NCI-H82 (cell line): Measurements from ENCODE around the gene CTDSP2.
"Not testable (repeated sequence)": the region's sequence is repeated elsewhere in the genome, so short reads cannot be mapped to it uniquely, and the experiment has no call there.

ENCODE experiments used
- DNase-seq: peaks from one replicate; lab custom pipeline; 2025; lab: John Stamatoyannopoulos, UW

CTDSP2 gene

DNA sequence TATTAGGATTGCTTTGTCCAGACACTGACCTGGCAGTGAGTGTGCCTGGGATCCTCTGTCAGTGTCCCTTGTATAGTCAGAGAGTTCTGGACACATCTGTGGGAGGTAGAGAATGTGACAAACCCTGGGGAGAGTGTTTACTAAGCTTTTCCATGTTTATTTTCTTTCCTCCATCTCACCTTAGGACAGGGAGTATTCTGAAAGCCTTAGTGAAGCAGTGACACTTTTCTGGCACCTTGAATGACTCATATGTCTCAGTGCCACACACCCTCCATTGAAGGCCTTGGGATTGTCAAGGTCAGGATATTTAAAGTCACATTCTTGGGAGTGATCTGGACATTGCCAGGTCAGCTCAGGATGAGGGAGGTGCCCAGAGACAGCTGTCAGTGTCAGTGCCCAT, 34.9 kb upstream of the CTDSP2 start:
- no peak for DNase-seq

DNA sequence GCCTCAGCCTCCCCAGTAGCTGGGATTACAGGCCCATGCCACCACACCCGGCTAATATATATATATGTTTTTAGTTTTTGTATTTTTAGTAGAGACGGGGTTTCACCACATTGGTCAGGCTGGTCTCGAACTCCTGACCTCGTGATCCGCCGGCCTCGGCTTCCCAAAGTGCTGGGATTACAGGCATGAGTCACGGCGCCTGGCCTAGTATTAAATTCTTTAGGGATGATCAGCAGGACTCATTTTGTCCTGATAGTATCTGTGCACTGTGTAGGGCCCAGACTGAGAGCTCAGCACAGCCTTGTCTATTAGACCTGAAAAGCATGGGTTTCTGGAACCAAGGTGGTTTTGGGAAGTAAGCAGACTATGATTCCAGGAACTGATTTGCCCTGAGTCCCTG, 34.5 kb upstream of the CTDSP2 start:
- DNase-seq: not testable (repeated sequence)

DNA sequence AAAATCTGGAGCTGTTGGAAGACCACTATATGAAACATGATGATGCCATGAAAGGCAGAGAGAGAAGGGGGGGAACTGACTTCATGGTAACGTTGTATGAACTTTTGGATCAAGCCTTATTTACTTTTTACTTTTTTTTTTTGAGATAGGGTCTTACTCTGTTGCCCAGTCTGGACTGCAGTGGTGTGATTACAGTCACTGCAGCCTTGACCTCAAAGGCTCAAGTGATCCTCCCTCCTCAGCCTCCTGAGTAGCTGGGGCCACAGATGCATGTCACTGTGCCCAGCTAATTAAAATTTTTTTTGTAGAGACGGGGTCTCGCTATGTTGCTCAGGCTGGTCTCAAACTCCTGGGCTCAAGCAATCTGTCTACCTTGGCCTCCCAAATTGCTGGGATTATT, 31.3 kb upstream of the CTDSP2 start:
- no peak for DNase-seq

DNA sequence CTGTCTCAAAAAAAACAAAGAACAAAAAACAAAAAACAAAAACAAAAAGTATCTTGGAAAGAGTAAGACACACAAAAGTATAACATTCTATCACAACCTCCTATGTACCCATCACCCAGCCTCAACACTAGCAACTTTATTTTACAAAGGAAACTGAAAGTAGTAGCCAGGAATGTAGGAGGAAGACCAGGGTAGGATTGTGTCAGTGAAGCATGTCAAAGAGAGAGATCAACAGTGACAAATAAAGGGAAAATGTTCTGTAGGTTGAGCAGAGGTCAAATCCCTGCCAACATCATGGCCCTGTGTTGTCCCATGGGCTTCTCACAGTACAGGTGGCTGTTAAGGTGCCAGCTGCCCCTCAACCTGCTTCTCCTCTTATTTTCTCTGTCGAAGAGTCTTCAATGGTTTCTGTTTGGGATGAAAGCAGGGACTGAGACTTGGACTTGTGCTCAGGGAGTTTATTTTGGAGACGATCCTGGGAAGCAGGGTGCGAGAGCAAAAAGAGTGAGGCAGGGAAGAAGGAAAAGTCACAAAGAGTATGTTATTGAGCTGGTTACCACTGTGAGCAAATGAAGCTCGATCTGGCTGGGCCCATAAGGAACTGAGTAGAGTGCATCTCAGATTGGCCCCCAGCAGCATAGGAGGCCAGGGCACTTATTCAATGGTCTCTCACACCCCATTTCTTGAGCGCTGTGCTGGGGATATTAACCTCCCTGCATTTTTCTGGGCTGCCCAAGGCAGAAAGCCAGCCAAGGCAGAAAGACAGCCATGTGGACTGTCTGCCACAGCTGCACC, 29.4 kb upstream of the CTDSP2 start:
- no peak for DNase-seq

DNA sequence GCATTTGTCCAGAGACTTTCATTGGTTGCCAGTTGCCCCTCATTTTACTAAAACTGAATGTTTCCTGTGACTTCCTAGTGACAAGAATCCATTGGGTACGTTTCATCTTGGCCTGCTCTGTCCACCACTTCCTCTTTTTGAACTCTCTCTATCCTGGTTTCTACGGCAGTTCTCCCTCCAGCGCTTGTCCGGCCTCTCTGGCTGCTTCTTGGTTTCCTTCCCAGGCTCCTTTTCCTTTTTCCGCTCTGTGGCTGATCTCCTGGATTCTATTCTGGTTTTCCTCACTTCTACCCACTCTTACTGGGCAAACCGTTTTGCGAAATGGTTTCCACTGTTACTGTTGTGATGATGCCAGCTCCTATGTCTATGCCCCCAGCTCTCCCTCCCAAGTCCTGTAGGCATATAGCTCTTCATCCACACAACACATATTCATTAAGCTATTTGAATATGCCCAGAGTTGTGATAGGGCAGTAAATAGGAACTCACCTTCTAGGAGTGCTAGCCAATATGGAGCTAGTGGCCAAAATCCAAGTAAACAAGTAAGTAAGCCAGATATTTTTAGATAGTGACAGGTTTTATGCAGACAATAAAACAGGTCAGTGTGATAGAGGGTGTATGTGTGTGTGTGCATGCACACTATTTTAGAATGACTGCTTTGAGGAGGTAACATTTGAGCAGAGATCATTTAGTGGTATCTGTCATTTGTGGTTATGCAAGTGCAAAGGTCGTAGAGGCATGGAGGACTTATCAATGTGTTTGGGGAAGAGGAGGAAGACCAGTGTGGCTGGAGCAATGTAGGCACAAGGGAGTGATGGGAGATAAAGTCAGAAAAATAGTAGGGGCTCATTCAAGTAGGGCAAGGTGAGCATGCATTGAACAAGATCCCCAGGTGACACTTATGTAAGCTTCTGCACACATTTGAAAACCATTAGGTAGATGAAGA, 27.9 kb upstream of the CTDSP2 start:
- no peak for DNase-seq

DNA sequence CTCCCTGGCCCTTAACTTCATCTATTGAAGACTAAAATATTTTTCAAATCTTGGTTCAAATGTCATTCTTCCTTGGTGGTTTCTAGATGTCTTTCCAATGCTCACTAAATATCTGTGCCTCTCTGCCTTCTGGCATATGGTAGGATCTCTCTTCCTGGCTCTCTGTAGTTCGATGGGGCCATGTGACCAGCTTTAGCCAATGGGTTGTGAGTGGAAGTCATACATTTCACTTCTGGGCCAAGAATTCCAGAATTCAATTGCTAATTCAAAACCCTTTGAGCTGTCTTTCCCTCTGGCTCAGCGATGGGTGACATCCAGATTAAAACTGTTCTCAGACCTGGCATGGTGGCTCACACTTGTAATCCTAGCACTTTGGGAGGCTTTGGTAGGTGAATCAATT, 25.8 kb upstream of the CTDSP2 start:
- no peak for DNase-seq

DNA sequence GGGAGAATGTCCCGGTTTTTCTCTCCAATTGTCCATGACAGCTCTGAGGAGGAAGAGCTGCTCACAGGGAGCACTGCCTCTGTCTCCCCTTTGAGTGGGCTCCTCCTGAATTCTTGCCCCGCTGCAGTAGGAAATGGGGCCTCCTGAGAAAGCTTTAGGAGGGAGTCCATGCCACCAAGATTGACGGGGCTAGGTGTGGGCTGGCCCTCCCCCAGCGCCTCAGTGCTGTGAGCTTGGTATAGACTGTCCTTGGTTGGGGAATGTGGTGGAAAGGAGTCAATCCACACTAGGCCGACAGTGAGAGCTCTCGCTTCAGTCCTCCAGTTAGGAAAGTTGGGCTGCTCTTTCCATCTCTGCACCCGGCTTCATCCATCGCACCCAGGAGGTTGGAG, 23.4 kb upstream of the CTDSP2 start:
- no peak for DNase-seq

DNA sequence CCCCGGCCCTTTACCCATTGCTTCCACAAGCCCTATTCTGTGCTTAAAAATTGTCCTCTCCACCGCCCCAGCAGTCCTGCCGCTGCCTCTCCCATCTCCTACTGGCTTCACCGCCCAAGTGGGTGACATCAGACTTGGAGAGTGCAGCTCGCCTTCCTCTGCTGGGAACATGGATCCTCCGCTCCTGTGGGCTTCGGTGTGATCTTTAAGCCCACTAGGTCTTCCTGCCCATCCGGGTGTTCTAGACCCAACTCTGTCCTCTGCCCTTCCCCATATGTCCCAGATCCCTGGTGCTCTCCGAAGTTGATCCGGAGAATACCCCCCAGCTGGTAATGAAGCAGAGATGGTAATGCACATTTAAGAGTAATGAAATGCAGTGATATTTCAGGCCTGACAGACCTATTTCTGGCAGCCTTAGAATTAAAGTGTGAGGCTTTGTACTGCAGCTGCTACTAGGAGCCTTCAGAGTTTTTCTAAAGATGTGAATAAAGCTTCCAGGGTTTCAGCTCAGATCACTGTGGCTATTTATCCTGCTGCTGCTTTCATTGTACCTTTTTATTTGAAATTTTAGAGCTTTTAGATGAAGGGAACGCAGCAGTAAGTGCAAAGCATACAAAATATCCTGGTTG, 22.9 kb upstream of the CTDSP2 start:
- DNase-seq: no peak

DNA sequence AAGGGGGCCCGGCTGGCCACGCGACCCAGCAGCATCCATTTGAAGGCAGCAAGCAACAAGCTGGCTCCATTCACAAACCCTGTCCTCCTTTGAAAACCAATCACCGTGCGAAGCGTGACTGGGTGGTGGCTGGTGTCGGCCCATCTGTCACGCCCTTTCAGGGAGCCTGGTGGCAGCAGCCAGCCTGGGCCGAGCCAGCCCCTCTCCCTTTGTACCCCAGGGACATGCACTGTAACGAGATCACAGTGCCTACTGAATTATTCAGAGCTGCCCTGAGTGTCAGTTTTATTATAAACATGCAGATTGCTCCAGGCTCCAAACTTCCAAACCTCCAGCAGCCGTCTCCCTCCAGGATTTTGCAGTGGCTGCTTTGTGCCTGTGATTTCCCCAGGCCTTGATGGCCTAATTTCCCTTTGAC, 22.3 kb upstream of the CTDSP2 start:
- peak; percentile 93 for DNase-seq

DNA sequence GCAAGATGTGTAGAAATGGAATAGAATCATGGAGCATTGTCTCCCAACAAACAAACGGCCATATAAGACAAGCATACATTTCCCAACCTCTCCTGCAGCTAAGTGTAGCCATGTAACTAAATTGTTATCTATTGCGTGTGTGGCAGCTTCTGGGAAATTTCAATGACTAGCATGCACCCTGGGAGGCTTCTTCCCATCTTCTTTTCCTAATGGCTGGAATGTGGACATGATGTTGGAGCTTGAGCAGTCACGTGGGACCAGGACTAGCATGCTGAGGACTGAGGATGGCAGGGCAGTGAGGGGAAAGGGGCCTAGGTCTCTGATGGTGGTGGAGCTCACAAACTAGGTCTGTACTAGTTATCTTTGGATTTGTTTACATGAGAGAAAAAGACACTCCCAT, 21.7 kb upstream of the CTDSP2 start:
- no peak for DNase-seq

DNA sequence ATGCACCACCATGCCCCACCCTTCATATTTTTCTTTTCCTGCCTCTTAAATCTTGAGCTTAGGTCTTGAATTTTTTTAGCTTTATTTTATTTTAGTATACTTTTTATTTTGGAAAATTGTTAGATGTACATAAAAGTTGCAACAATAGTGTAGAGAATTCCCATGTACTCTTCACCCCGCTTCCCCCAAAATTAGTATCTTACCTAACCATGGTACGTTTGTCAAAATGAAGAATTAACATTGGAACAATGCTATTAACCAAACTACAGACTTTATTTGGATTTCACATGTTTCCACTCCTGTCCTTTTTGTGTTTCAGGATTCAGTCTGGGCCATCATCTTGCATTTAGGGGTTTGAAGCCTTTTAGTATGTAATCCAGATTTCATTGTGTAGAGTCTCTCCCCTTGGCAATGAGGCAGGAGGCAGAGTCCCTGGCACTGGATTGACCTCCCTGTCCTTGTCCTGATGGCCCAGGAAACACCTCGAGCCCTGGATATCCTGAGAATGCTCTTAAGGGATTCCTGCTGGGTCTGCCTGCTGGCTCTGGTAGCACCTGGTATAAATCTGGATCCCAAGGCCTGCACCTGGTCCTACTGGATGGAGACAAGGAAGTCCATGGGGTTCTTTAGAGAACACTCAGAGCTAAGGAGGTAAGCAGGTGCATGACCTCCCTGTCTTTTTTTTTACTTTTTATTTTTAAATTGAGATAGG, 19.9 kb upstream of the CTDSP2 start:
- DNase-seq: no peak

DNA sequence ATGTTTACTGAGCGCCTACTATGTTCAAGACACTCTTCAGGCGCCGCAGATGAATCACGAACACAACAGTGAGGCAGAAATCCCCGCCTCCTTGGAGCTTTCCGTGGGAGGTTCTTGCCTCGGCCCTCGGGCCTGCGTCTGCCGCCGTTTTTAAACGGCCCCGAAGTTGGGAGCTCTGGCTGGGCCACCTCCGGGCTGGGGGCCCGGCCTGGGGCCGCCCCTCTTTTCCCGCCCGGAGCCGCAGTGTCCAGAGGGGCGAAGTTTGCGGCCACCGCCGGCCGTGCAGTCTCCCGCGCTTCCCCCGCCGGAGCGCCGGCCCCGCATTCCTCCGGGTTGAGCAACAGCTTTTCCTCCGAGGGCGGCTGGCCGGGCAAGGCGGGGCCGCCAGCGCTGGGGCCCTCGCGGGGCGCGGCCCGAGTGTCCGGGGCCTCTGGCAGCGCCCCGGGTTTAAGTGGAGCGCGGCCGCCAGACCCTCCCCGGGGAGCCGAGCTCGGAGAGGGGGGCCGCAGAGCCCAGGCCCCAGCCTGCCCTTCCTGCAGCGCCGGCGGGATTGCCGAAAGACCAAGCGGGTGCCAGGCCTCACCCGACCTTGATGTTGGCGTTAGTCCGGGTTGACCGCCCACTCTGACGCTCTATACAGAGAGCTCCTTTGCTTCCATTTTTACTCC, 18.7 kb upstream of the CTDSP2 start:
- DNase-seq: no peak

DNA sequence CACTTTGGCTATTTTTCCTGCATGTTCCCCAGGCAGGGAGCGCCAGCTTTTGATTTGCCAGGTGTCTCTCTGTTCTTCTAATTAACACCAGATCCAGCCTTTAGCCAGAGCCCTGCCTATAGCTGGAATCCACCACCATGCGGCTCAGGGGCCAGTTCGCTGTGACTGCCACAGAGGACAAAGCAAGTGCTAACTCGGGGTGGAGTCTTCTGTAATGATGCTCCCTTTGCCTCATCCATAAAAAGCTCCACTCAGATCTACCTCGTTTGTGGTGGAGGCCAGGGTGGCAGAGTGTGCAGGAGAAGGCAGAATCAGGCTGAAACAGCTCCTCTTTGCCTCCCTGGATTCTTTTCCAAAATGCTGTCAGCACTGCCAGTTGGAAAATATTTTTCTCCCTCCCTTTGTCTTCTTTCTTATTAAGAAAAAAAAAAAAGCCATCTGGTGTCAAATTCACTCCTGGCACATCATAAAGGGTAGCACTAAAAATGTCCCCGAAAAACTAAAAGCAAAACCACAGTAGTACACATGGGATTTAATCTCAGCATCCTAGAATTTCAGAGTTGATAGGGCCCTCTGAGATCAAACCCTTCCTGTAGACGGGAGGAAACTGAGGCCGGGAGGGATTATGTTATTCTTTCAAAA, 18.0 kb upstream of the CTDSP2 start:
- no peak for DNase-seq

DNA sequence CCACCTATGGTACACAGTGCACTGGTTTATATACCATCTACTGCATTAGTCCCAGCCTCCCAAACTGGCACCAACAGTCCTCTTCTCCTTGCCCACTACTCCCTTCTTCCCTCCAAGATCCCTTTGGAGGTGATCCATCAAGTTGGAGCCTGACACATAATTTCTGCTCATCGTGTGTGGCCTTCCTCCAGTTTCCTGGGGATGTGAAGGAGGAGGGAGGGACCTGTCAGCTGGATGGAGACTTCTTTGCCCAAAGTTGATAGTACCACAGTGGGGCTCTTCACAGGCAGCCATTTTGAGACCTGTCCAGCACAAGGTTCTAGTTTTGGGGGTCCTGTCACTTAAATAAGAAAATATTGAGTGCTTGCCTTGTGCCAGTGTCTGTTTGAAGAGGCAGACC, 17.1 kb upstream of the CTDSP2 start:
- no peak for DNase-seq

DNA sequence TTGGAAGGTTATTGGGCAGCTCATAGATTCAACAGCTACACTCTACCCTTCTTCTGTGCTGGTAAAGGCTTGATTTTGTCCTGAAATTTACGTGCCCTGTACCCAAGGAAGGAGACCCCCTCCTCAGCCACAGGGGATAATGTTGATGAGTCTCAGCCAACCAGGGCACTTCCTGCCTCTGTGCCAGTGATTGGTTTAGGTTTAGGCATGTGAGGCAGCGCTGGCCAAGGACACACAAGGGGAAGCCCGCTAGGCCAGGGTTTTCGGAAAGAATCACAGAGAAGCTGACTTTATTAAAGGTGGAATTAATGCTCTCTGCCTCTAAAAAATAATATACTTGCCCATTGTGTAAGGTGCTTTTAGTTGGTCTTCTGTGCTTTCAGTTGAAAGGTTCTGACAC, 15.4 kb upstream of the CTDSP2 start:
- no peak for DNase-seq

DNA sequence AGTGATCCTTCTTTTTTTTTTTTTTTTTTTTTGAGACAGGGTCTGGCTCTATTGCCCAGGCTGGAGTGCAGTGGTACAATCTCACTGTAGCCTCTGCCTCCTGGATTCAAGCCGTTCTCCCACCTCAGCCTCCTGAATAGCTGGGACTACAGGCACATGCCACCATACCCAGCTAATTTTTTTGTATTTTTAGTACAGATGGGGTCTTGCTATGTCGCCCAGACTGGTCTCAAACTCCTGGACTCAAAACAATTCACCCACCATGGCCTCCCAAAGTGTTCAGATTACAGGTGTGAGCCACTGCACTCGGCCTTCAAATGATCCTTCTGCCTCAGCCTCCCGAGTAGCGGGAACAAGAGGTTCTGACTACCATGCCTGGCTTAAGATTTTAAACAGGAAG, 14.4 kb upstream of the CTDSP2 start:
- not testable (repeated sequence) for DNase-seq

DNA sequence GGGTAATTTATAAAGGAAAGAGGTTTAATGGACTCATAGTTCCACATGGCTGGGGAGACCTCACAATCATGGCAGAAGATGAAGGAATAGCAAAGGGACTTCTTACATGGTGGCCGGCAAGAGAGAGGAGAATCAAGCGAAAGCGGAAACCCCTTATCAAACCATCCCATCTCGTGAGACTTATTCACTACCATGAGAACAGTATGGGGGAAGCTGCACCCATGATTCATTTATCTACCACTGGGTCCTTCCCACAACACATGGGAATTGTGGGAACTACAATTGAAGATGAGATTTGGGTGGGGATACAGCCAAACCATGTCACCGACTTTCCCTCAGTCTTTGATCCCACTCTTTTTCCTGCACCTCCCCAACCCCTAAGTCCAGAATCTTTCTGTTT, 12.6 kb upstream of the CTDSP2 start:
- DNase-seq: no peak

DNA sequence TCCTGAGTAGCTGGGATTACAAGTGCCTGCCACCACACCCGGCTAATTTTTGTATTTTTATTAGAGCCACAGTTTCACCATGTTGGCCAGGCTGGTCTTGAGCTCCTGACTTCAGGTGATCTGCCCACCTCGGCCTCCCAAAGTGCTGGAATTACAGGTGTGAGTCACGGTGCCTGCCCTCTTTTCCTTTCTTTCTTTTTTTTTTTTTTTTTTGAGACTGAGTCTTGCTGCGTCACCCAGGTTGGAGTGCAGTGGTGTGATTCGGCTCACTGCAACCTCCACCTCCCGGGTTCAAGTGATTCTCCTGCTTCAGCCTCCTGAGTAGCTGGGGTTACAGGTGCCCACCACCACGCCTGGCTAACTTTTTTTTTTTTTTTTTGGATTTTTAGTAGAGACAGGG, 11.6 kb upstream of the CTDSP2 start:
- not testable (repeated sequence) for DNase-seq

DNA sequence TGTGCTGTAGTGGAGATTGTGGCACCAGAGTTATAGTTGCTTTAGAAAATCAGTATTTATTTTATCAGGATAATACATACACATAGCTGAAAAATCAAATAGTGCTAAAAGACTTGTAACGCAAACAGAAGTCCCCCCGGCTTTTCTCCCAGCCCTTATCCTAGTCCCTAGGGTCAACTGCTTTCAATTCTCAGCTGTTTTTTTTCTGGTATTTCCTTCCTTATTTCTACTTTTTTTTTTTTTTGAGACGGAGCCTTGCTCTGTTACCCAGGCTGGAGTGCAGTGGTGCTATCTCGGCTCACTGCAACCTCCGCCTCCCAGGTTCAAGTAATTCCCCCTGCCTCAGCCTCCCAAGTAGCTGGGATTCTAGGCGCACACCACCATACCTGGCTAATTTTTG, 8.4 kb upstream of the CTDSP2 start:
- no peak for DNase-seq

DNA sequence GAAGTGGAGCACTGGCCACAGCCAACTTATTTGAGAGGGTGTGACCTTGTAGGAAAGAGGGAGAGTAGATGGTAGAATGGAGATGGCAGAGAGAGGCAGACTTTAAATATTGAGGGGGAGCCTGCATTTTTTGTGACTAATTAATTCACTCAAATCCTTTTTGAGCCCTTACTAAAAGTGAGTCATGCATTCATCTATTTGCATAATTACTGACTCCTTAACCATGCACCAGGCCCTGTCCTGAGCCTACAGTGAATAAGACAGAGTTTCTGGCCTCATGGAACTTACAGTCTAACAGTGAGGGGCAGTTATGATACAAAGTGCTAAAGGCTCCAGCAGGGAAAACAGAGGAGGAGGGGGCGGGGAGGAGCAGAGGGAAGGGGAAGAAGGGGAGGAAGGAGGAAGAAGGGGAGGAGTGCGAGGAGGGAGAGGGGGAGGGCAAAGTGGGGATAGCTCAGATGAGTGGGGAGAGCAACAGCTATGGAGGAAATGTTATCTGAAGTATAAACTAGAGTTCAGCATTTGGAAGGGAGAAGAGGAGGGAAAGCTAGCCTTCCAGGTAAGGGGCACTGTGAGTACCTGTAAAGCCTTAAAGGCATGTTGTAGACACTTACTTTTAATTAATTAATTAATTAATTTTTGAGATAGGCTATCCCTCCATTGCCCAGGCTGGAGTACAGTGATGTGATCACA, 7.5 kb upstream of the CTDSP2 start:
- DNase-seq: no peak
